Measurements from ENCODE around the gene PLCB2.

Gene PLCB2

DNA sequence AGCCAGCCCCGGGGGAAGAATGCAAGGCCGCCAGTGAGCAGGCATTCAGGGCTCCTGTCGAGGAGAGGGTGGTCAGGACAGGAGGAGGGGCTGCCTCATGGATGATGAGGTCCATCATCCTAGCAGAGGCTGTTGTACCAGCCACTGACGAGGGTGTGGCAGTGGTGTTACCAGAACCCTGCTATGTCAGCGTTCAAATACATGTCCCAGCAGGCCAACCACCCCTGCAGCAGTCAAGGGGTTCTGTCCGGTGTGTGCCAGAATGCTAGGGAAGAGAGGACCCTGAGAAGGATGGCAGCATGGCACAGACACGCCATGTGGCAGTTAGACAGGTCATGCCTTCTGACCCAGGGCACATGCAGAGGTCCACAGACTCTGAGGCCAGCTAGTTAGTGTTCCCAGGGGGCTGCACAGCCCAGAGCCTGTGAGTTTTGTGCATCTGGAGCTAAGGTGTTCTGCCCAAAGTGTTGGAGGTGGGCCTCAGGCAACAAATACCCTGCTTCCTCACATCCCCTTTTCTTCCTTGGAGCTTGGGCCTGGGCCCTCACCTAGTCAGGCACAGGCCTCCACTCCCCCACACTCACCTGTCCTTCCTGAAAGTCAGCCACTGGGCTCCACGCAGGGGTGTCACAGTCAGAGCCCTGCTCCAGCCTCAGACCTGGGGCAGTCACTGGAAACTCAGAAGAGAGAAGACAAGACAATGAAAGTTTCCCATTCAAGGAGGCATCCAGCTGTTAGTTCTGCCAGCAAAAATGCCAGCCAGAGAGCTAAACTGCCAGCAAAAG is 61.0 kb downstream of the PLCB2 start:
- H3K4me3 ChIP-seq (ENCODE audit: low read depth, low read length): no peak overlapping the region
- no peak for DNase-seq (ENCODE audit: low read depth, low spot score)
- CTCF ChIA-PET: interaction anchor here (0.8 to 5.5 kb wide), 6 partner anchors 13 to 201 kb away, joined by 3 to 52 read pairs (median 4); no protein-coding TSS in a partner anchor
- POLR2A ChIA-PET: no interaction called here
- no peak for TF ChIP-seq CTCF (IDR thresholded peaks at IDR 0.05; ENCODE audit: insufficient read depth, low read length, missing control alignments)

DNA sequence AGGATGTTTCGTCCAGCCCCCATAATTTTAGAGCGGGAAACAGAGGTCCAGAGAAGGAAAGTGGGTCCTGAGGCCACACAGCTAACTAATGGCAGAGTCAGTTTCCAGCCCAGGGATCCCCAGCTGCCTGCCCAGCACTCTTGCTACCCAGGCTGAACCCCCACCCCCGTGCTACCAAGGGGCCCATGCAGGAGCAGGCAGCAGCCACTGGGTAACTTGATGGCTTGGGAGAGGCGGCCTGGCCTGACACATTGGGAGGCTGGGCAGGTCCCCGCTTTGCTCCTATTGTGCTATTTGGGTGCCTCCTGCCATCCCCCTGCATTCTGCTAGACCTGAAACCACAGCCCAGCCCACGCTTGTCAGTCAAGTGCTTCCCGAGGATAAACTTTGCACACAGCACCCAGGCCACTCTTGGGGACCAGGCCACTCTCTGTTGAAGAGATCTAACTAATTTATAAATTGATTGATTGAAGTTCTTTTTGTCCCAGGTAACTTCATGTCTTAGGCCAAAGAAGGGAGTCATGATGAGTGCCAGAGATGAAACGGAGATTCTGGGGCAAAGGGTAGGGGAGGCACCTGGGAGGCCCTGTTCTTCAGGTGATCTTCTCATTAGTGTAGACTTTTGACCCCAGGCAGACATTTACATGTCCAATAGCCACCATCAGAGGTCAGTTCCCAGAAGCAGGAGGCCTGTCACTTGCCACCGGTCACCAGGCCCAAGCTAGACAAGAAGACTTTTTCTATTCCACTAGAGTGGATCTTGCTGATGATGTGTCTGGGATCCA is 61.9 kb downstream of the PLCB2 start:
- POLR2A ChIA-PET: no interaction called here
- H3K4me3 ChIP-seq (ENCODE audit: low read depth, low read length): no peak overlapping the region
- no peak for TF ChIP-seq CTCF (IDR thresholded peaks at IDR 0.05; ENCODE audit: insufficient read depth, low read length, missing control alignments)
- CTCF ChIA-PET: interaction anchor here (1.4 to 49.7 kb wide), 5 partner anchors 25 to 141 kb away, joined by 3 to 1718 read pairs (median 52); no protein-coding TSS in a partner anchor
- DNase-seq (ENCODE audit: low read depth, low spot score): no peak

DNA sequence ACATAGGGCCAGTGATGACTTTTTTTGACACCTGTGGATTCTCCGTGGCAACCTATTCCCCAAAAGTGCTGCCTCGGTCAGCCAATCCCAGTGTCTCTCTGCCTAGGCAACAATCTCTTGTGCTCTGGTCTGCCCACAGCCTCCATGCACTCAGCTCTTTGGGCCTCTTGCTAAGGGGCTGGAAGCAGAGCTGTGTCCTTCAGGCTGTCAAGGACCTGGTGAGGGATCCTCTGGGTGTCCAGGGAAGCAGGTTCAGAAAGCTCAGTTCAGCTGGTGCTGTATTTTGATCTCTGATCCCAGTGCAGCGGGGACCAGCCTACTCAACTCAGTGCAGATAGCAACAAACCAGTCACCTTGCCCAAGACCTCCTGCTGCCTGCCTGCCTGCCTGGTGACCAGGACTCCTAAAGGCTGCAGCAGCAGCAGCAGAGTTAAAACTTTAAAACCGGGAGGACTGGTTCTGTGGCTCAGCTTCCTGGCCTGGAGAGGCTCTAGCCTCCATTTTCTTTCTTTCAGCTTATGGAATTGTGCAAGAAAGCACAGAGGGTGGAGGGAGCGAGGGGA is 62.7 kb downstream of the PLCB2 start:
- CTCF ChIA-PET: interaction anchor here (1.4 to 49.7 kb wide), 3 partner anchors 26 to 140 kb away, joined by 3 to 1718 read pairs (median 58); no protein-coding TSS in a partner anchor
- TF ChIP-seq CTCF (IDR thresholded peaks at IDR 0.05; ENCODE audit: insufficient read depth, low read length, missing control alignments): no peak
- POLR2A ChIA-PET: no interaction called here
- H3K4me3 ChIP-seq (ENCODE audit: low read depth, low read length): no peak overlapping the region
- DNase-seq (ENCODE audit: low read depth, low spot score): no peak

- ChIA-PET CTCF (interaction anchor here (1.5 to 49.7 kb wide), 3 partner anchors 12 to 28 kb away, joined by 3 to 1718 read pairs (median 58); no protein-coding TSS in a partner anchor), POLR2A (no interaction called here)
- TF ChIP-seq CTCF (IDR thresholded peaks at IDR 0.05; ENCODE audit: insufficient read depth, low read length, missing control alignments): no peak
- no peak for DNase-seq (ENCODE audit: low read depth, low spot score)
- H3K4me3 ChIP-seq (ENCODE audit: low read depth, low read length): no peak overlapping the region
Measured at GRCh38 chr15:40243126-40243810, 64.5 kb downstream of the PLCB2 start.

- no peak overlapping the region for H3K4me3 ChIP-seq (ENCODE audit: low read depth, low read length)
- no peak for TF ChIP-seq CTCF (IDR thresholded peaks at IDR 0.05; ENCODE audit: insufficient read depth, low read length, missing control alignments)
- no peak for DNase-seq (ENCODE audit: low read depth, low spot score)
- ChIA-PET CTCF (interaction anchor here (1.5 to 49.7 kb wide), 4 partner anchors 11 to 28 kb away, joined by 3 to 1718 read pairs (median 32); no protein-coding TSS in a partner anchor), POLR2A (no interaction called here)
Measured at GRCh38 chr15:40242601-40243000, 65.1 kb downstream of the PLCB2 start.
